Spinal cord (tissue), 10 donors: Measurements from ENCODE around the gene MEOX1. TPM values are rescaled to one million over a fixed set of nuclear protein-coding genes. Genes with fewer than 3 reads are reported as not detected.

ENCODE experiments used
- DNase-seq, 6 donors: peaks; one replicate each; pipeline versions ENCODE4 v3.0.0 to v3.0.0-alpha.2; 2013 to 2015; ENCODE audit warnings: low spot score in 6 of 6, low read depth in 4 of 6
- H3K27ac ChIP-seq: one replicate; pipeline ENCODE4 v1.5.1; 2013; ENCODE audit warnings: low read depth, low read length, control low read depth
- H3K27me3 ChIP-seq: one replicate; pipeline ENCODE4 v1.6.1; 2013; ENCODE audit warnings: low read length; ENCODE audit not compliant: control insufficient read depth, insufficient read depth
- H3K36me3 ChIP-seq: one replicate; pipeline ENCODE4 v1.6.1; 2013; ENCODE audit warnings: low read length; ENCODE audit not compliant: control insufficient read depth, insufficient read depth
- H3K4me1 ChIP-seq: one replicate; pipeline ENCODE4 v1.6.1; 2013; ENCODE audit warnings: low read length; ENCODE audit not compliant: control insufficient read depth, insufficient read depth
- H3K4me3 ChIP-seq: one replicate; pipeline ENCODE4 v1.5.1; 2013; ENCODE audit warnings: low read depth, low read length, control low read depth
- H3K9me3 ChIP-seq: one replicate; pipeline ENCODE4 v1.6.1; 2013; ENCODE audit warnings: low read length; ENCODE audit not compliant: control insufficient read depth, insufficient read depth
- WGBS: methylation state at CpG from one replicate; pipeline ENCODE4 v1.1.5; 2013; ENCODE audit warnings: missing lambda C conversion rate; ENCODE audit not compliant: insufficient coverage; 5-methylcytosine and 5-hydroxymethylcytosine counted together
- polyA plus RNA-seq, 2 donors: library from polyadenylated mRNA; unstranded; fragments of 120-200 nt; gene quantifications; one replicate each; pipeline ENCODE4 v1.2.1, GENCODE V29; 2013; ENCODE audit not compliant: insufficient read length in 2 of 2
- total RNA-seq, 2 donors: library from RNA; depleted of rRNA in 1 of 2; stranded (reverse); fragments of 120-200 nt in 1 of 2; fragments of >200 nt in 1 of 2; gene quantifications; one replicate each; pipeline versions ENCODE4 v1.2.3 to v1.2.4, GENCODE V29; 2013 to 2014
- donor health status: healthy.

Gene MEOX1
- total and polyA plus RNA-seq, 4 donors = 0.35 to 2.3 (median 1.7) TPM

DNA sequence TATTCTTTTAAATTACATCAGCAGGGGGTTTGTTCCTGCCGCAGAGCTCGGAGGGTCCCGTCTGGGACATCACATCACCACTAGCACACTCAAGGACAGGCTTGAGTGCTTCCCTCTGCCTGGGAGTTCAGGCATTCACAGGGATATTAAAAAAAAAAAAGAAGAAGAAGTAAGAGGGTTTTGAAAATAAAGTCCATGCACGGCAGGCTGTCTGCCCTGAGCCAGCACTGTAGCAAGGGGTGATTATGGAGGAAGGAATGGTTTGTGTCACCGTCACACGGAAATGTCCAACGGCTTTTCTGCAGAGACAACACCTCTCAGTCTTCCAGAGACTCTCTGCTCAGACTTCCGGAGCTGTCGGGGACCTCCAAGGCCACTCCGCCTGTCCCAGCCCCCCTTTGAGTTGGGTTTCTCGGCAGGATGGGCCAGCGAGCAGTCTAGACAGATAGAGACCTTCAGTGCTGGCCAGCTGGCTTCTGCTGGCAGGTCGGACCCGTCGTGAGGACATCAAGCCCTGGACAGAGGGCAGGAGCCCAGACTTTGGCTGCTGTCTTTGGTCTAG, 33.6 kb downstream of the MEOX1 start:
- no peaks in the 10 kb centered on the region for H3K9me3 ChIP-seq
- H3K36me3 ChIP-seq = no peaks in the 10 kb centered on the region
- peaks cover 14% of the 10 kb centered on the region for H3K4me1 ChIP-seq
- no peak overlapping the region for H3K4me3 ChIP-seq
- WGBS = 63% methylated on average over 11 of the region's 15 CpGs
- no peaks in the 10 kb centered on the region for H3K27me3 ChIP-seq
- no peak overlapping the region for H3K27ac ChIP-seq
- DNase-seq = peak in 1 of 6 donors; percentile 28

DNA sequence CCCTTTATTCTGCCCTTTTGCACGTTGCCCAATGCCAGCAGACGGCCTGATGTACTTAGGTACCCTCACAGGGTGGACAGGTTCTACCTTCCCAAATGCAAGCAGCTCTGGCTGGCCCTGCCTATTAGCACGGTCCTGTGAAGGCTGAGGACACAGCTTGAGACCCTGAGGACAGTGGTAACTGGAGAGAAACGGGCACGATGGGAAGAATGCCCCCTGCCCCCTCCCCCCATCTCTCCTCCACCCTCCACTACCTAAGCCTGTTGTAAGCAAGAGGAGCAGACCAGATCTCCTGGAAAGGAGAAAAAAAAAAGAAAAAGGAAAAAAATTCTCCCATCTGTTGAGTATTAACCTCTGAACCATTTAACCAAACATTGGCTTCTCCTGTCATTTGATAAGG, 34.1 kb downstream of the MEOX1 start:
- Histone ChIP-seq H3K4me1 (peaks cover 12% of the 10 kb centered on the region), H3K27me3 (no peaks in the 10 kb centered on the region), H3K36me3 (no peaks in the 10 kb centered on the region), H3K9me3 (no peaks in the 10 kb centered on the region), H3K4me3 (no peak overlapping the region), H3K27ac (no peak overlapping the region)
- WGBS = 20% methylated on average over 1 of the region's 5 CpGs
- DNase-seq = no peak

DNA sequence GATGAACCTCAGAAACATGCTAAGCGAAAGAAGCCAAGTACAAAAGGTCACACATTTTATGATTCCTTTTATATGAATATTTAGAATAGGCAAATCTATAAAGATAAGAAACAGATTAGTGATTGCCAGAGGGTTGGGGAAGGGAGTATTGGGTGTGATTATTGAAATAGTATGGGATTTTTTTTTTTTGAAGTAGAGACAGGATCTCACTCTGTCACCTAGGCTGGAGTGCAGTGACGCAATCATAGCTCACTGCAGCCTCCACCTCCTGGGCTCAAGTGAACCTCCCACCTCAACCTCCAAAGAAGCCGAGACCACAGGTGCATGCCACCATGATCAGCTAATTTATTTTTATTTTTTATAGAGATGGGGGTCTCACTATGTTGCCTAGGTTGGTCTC, 35.7 kb downstream of the MEOX1 start:
- Histone ChIP-seq H3K4me3 (no peak overlapping the region), H3K27me3 (no peaks in the 10 kb centered on the region), H3K36me3 (no peaks in the 10 kb centered on the region), H3K9me3 (no peaks in the 10 kb centered on the region), H3K27ac (no peak overlapping the region), H3K4me1 (peaks cover 3% of the 10 kb centered on the region)
- DNase-seq = no peak
- WGBS = no CpG with 5 or more reads among the region's 3 CpGs

DNA sequence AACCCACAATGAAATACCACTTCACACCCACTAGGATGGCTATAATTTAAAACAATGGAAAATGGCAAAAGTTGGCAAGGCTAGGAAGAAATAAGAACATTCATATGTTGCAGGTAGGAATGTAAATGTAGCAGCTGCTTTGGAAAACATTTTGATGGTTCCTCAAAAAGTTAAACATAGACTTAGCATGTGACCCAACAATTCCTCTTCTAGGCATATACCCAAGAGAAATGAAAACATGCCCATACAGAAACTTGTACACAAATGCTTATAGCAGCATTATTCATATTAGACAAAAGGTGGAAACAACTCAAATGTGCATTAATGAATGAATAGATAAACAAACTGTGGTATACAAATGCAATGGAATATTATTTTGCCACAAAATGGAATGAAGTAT, 36.1 kb downstream of the MEOX1 start:
- Histone ChIP-seq H3K4me3 (no peak overlapping the region), H3K9me3 (no peaks in the 10 kb centered on the region), H3K27me3 (no peaks in the 10 kb centered on the region), H3K36me3 (no peaks in the 10 kb centered on the region), H3K27ac (no peak overlapping the region), H3K4me1 (peaks cover 3% of the 10 kb centered on the region)
- no peak for DNase-seq

DNA sequence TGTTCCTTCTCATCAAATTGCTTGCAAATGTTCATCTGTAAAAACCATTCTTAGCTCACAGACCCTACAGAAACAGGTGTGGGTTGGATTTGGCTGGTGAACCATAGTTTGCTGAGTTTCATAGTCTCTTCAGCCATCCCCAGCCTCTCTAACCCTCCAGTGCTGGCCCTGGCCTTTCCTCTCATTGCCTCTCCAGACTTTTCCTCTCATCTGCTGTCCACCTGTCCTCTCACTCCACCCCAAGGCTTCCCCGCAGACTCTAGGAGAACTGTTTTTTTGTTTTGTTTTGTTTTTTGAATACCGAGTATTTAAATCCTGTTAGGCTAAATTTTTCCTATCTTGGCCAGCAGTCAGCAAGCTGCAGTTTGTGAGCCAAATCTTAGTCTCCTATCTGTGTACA, 41.1 kb downstream of the MEOX1 start:
- Histone ChIP-seq H3K4me1 (peaks cover 3% of the 10 kb centered on the region), H3K36me3 (no peaks in the 10 kb centered on the region), H3K27ac (no peak overlapping the region), H3K9me3 (no peaks in the 10 kb centered on the region), H3K4me3 (no peak overlapping the region), H3K27me3 (no peaks in the 10 kb centered on the region)
- DNase-seq = no peak
- WGBS = no CpG with 5 or more reads among the region's 2 CpGs

DNA sequence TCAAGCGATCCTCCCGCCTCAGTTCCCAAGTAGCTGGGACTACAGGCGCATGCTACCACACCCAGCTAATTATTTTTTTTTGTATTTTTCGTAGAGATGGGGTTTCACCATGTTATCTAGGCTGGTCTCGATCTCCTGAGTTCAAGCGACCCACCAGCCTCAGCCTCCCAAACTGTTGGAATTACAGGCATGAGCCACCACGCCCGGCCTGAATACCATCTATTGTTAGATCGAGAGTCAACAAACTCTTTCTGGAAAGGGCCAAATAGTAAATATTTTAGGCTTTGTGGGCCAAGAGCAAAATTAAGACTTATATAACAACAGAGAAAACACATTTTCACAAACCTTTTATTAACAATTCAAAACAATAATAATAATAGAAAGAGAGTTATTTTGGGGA, 41.6 kb downstream of the MEOX1 start:
- no peaks in the 10 kb centered on the region for H3K9me3 ChIP-seq
- H3K36me3 ChIP-seq = no peaks in the 10 kb centered on the region
- WGBS = 100% methylated on average over 2 of the region's 9 CpGs
- H3K27ac ChIP-seq = no peak overlapping the region
- DNase-seq = no peak
- H3K4me3 ChIP-seq = no peak overlapping the region
- peaks cover 3% of the 10 kb centered on the region for H3K4me1 ChIP-seq
- H3K27me3 ChIP-seq = no peaks in the 10 kb centered on the region

DNA sequence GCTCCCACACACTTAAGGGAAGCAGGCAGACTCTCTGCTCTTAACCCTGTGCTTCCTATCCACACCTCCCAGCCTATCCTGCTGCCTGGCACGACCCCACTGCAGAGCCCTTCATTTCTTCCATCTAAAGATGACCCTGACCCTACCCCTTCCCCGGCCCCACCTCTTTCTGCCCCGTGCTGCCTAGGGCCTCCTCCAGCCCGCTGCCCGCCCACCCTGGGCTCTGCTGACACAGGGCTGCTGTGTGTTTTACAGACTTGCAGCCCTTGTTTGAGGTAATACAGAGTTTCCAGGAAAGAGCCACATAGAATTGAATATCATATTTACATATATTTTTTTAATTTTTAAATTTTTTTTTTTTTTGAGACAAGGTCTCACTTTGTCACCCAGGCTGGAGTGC, 42.0 kb downstream of the MEOX1 start:
- 25% methylated on average over 1 of the region's 5 CpGs for WGBS
- H3K27me3 ChIP-seq = no peaks in the 10 kb centered on the region
- peaks cover 6% of the 10 kb centered on the region for H3K4me1 ChIP-seq
- H3K27ac ChIP-seq = no peak overlapping the region
- H3K9me3 ChIP-seq = no peaks in the 10 kb centered on the region
- no peak overlapping the region for H3K4me3 ChIP-seq
- H3K36me3 ChIP-seq = no peaks in the 10 kb centered on the region
- no peak for DNase-seq

DNA sequence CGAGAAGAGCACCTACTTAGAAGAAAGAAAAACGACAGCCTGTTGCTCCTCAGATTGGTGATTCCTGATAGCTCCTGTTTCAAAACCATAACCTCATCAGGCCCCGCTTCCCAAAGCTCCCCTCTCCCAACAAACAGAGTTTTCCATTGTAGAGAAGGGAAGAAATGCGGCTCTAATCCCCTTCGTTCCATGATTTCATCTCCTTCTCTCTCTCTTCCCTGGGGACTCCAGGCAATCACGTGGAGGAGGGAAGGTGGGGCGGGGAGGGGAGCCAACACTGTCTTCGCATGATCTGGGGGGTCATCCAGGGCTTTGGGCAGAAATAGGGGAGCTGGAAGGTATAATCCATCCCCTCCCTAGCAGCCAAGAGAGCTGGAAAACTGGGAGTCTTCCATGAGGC, 43.4 kb downstream of the MEOX1 start:
- no peak for DNase-seq
- peaks cover 11% of the 10 kb centered on the region for H3K4me1 ChIP-seq
- WGBS = 60% methylated on average over 1 of the region's 8 CpGs

DNA sequence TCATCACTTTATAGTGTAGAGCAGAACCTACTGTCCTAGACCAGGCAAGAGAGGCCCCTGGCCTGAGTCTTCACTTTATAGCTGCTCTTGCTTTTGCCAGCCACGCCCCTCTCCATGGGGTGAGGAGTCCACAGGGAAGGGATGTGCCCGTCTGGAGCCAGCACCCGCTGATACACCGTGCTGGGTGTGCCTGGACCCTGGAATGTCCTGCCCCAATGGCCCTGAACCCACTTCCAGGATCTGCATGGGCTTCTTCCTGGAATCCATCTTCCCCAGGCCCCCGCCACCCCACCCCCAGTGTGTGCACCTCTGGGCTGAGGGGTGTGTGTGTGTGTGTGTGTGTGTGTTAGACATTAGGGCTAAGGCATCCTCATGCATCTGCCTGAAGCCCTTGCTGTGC, 44.9 kb downstream of the MEOX1 start:
- no peaks in the 10 kb centered on the region for H3K36me3 ChIP-seq
- no peaks in the 10 kb centered on the region for H3K9me3 ChIP-seq
- H3K4me3 ChIP-seq = no peak overlapping the region
- no peaks in the 10 kb centered on the region for H3K27me3 ChIP-seq
- H3K27ac ChIP-seq = no peak overlapping the region
- 80% methylated on average over 4 of the region's 5 CpGs for WGBS
- H3K4me1 ChIP-seq = peaks cover 11% of the 10 kb centered on the region
- DNase-seq = no peak

More for the DNA sequence above, 43.4 kb downstream of the MEOX1 start:
- H3K36me3 ChIP-seq = no peaks in the 10 kb centered on the region
- no peaks in the 10 kb centered on the region for H3K9me3 ChIP-seq
- no peak overlapping the region for H3K4me3 ChIP-seq
- H3K27ac ChIP-seq = no peak overlapping the region
- no peaks in the 10 kb centered on the region for H3K27me3 ChIP-seq

DNA sequence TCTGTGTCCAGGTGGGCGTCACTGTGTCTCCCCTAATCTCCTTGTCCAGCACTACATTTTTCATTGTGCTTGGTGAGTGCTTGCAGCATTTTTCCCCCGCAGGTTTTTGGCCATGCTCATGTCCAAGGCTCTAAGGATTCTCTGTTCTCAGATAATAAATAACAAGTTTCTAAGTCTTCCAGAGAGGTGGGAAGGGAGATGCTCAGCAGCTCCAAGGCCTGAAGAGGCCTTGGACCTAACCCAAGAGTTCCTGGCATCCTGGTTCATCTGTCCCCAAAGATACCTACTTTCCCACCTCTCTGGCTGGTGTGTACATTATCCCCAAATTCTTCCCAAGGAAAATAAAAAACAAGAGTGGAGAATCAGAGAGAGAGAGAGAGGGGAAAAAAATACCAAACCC, 45.3 kb downstream of the MEOX1 start:
- Histone ChIP-seq H3K9me3 (no peaks in the 10 kb centered on the region), H3K27me3 (no peaks in the 10 kb centered on the region), H3K4me1 (peaks cover 11% of the 10 kb centered on the region), H3K4me3 (no peak overlapping the region), H3K27ac (no peak overlapping the region), H3K36me3 (no peaks in the 10 kb centered on the region)
- WGBS = 89% methylated on average over 1 of the region's 2 CpGs
- no peak for DNase-seq
